Spleen (tissue), 11 donors: ENCODE data around the gene BACE2. TPM values are rescaled to one million over a fixed set of nuclear protein-coding genes. Genes with fewer than 3 reads are reported as not detected.
"Not testable (repeated sequence)": the region's sequence is repeated elsewhere in the genome, so short reads cannot be mapped to it uniquely, and the experiment has no call there.

Experiments
- DNase-seq: peaks from one replicate; pipeline ENCODE4 v3.0.0-alpha.2; 2020
- H3K27ac ChIP-seq, 8 donors: fragments of 200-600 bp; sonication (generic) in 7 of 8; 1 replicate in 4 of 8; 2 replicates in 4 of 8; pipeline versions ENCODE4 v1.5.0 to v1.8.0; 2016 to 2021; ENCODE audit warnings: inconsistent platforms in 4 of 8, mild to moderate bottlenecking in 4 of 8, moderate library complexity in 1 of 8
- H3K27me3 ChIP-seq, 7 donors: fragments of 200-600 bp; sonication (generic) in 6 of 7; replicated peaks in 1 of 7; 1 replicate in 4 of 7; 2 replicates in 3 of 7; pipeline versions ENCODE4 v1.5.0 to v1.8.0; 2016 to 2021; ENCODE audit warnings: inconsistent platforms in 3 of 7, mild to moderate bottlenecking in 1 of 7
- H3K36me3 ChIP-seq, 6 donors: fragments of 200-600 bp; sonication (generic) in 5 of 6; 1 replicate in 4 of 6; 2 replicates in 2 of 6; pipeline versions ENCODE4 v1.5.0 to v1.8.0; 2016 to 2021; ENCODE audit warnings: inconsistent platforms in 2 of 6
- H3K4me1 ChIP-seq, 6 donors: fragments of 200-600 bp; sonication (generic) in 5 of 6; 1 replicate in 3 of 6; 2 replicates in 3 of 6; pipeline versions ENCODE4 v1.5.0 to v1.8.0; 2016 to 2021; ENCODE audit warnings: inconsistent platforms in 3 of 6
- H3K4me3 ChIP-seq, 8 donors: fragments of 200-600 bp; sonication (generic) in 7 of 8; 1 replicate in 4 of 8; 2 replicates in 4 of 8; pipeline versions ENCODE4 v1.5.0 to v1.8.0; 2016 to 2021; ENCODE audit warnings: inconsistent platforms in 4 of 8, mild to moderate bottlenecking in 4 of 8, moderate library complexity in 2 of 8
- H3K9me3 ChIP-seq, 8 donors: fragments of 200-600 bp; sonication (generic) in 7 of 8; 1 replicate in 4 of 8; 2 replicates in 4 of 8; pipeline versions ENCODE4 v1.5.0 to v1.8.0; 2016 to 2021; ENCODE audit warnings: inconsistent platforms in 4 of 8
- POLR2A ChIP-seq, 3 donors: fragments of 450-650 bp; IDR thresholded peaks; one replicate each; pipeline ENCODE4 v1.5.1; 2017; ENCODE audit warnings: antibody characterized with exemption in 3 of 3, mild to moderate bottlenecking in 1 of 3
- POLR2AphosphoS5 ChIP-seq, 3 donors: sonication (generic); formaldehyde crosslinking; IDR thresholded peaks; one replicate each; pipeline ENCODE4 v1.5.1; 2017; ENCODE audit warnings: antibody characterized with exemption in 3 of 3
- WGBS, 5 donors: extraction: QIAGEN DNeasy Blood & Tissue Kit in 3 of 5; methylation state at CpG; one replicate each; pipeline versions ENCODE4 v1.1.5 to v1.1.7; 2013 to 2018; 5-methylcytosine and 5-hydroxymethylcytosine counted together
- intact Hi-C: fragments of 100-400 bp; cut with DNase I; formaldehyde crosslinking; loops from one replicate; pipeline ENCODE4 v1.15.0; 2023; ENCODE audit warnings: low total_unique reads
- polyA plus RNA-seq, 3 donors: library from polyadenylated mRNA; stranded (reverse); fragments of 200-250 nt; gene quantifications; one replicate each; pipeline ENCODE4 v1.2.1, GENCODE V29; 2013
- total RNA-seq, 7 donors: library from RNA; depleted of rRNA in 3 of 7; stranded (reverse); fragments of >200 nt in 3 of 7; fragmentation: NEBNext Ultra II Directional in 4 of 7; extraction: Animal tissue kit (Norgen Biotek cat#: 25700) in 4 of 7; gene quantifications; one replicate each; pipeline versions ENCODE4 v1.1.0 to v1.2.1, GENCODE V29; 2016 to 2021
- TF ChIP-seq, protein P1 (sequence below), 11 experiments: fragments of 200-600 bp in 7 of 11; fragments of 450-650 bp in 4 of 11; sonication (generic) in 4 of 11; IDR thresholded peaks in 8 of 11; conservative IDR thresholded peaks in 3 of 11; 1 replicate in 7 of 11; 2 replicates in 4 of 11; pipeline versions ENCODE4 v1.4.0 to v1.8.0; 2016 to 2021; ENCODE audit warnings: antibody characterized with exemption in 11 of 11, inconsistent platforms in 4 of 11, mild to moderate bottlenecking in 1 of 11
- donor health status: healthy with polysubstance abuse.
- donor health status: DM: no; HTN: no; CAD: no; lungs with moderate emphysema.
- donor health status: DM: no; HTN: no; CAD: no.
- donor health status: Bipolar disorder and iron deficiency.
- donor health status: healthy.
- donor health status: DM: no; HTN: no; CAD: no.
- donor health status: DM: yes; HTN: yes; CAD: no.

The BACE2 gene
- total and polyA plus RNA-seq, 10 donors: 19.4 to 54.7 (median 47.1) TPM

- no peaks in the 10 kb centered on the region for H3K9me3 ChIP-seq
- H3K27ac ChIP-seq: no peak overlapping the region
- no peaks in the 10 kb centered on the region for H3K27me3 ChIP-seq
- intact Hi-C loops: no loop called here
- DNase-seq: no peak
- no peaks in the 10 kb centered on the region for H3K36me3 ChIP-seq
- TF ChIP-seq, protein P1, sequence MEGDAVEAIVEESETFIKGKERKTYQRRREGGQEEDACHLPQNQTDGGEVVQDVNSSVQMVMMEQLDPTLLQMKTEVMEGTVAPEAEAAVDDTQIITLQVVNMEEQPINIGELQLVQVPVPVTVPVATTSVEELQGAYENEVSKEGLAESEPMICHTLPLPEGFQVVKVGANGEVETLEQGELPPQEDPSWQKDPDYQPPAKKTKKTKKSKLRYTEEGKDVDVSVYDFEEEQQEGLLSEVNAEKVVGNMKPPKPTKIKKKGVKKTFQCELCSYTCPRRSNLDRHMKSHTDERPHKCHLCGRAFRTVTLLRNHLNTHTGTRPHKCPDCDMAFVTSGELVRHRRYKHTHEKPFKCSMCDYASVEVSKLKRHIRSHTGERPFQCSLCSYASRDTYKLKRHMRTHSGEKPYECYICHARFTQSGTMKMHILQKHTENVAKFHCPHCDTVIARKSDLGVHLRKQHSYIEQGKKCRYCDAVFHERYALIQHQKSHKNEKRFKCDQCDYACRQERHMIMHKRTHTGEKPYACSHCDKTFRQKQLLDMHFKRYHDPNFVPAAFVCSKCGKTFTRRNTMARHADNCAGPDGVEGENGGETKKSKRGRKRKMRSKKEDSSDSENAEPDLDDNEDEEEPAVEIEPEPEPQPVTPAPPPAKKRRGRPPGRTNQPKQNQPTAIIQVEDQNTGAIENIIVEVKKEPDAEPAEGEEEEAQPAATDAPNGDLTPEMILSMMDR (IDR thresholded peaks at IDR 0.05 in 8 of 11, conservative IDR thresholded peaks at IDR 0.05 in 3 of 11): no peak
- no peak for TF ChIP-seq POLR2AphosphoS5 (IDR thresholded peaks at IDR 0.05)
- no peak for TF ChIP-seq POLR2A (IDR thresholded peaks at IDR 0.05)
- WGBS, 5 donors: 61 to 79% (median 75%) methylated on average over 5 of the region's 5 CpGs
- no peak overlapping the region for H3K4me3 ChIP-seq
- peaks cover 0 to 25% (median 7%) of the 10 kb centered on the region in 6 donors for H3K4me1 ChIP-seq
These were observed 29.0 kb downstream of the BACE2 start for GRCh38 chr21:41196993-41197392.

- TF ChIP-seq POLR2AphosphoS5 (IDR thresholded peaks at IDR 0.05) (no peak), POLR2A (IDR thresholded peaks at IDR 0.05) (no peak)
- TF ChIP-seq, protein P1 (IDR thresholded peaks at IDR 0.05 in 8 of 11, conservative IDR thresholded peaks at IDR 0.05 in 3 of 11): no peak
- 88 to 97% (median 92%) methylated on average over 2 of the region's 2 CpGs for WGBS, 5 donors
- Histone ChIP-seq H3K27me3 (no peaks in the 10 kb centered on the region), H3K9me3 (no peaks in the 10 kb centered on the region), H3K4me3 (no peak overlapping the region), H3K27ac (no peak overlapping the region), H3K36me3 (no peaks in the 10 kb centered on the region), H3K4me1 (peaks cover 0 to 25% (median 7%) of the 10 kb centered on the region in 6 donors)
- no peak for DNase-seq
- intact Hi-C loops: no loop called here
These were observed 29.6 kb downstream of the BACE2 start for GRCh38 chr21:41197582-41197981.

DNA sequence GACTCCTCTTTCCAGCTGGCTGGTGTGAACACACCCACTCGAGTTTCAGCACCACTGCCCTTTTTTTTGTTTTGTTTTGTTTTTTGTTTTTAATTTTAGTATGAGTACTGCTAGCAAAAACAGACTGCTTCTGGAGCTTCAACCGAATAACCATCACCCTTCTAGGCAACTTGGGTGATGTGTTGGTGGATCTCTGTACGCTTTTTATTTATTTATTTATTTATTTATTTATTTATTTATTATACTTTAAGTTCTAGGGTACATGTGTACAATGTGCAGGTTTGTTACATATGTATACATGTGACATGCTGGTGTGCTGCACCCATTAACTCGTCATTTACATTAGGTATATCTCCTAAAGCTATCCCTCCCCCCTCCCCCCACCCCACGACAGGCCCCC, 30.7 kb downstream of the BACE2 start:
- H3K36me3 ChIP-seq, intact Hi-C loops, H3K27me3 ChIP-seq, H3K4me3 ChIP-seq, H3K27ac ChIP-seq, H3K9me3 ChIP-seq, DNase-seq: not testable (repeated sequence)
- WGBS, 5 donors: 72 to 87% (median 78%) methylated on average over 5 of the region's 5 CpGs
- peaks cover 0 to 25% (median 7%) of the 10 kb centered on the region in 6 donors for H3K4me1 ChIP-seq

GRCh38 chr21:41199123-41199522, 31.2 kb downstream of the BACE2 start:
- no peak overlapping the region for H3K4me3 ChIP-seq
- no peaks in the 10 kb centered on the region for H3K27me3 ChIP-seq
- intact Hi-C loops: no loop called here
- DNase-seq: no peak
- TF ChIP-seq POLR2AphosphoS5 (IDR thresholded peaks at IDR 0.05) (no peak), POLR2A (IDR thresholded peaks at IDR 0.05) (no peak)
- TF ChIP-seq, protein P1 (IDR thresholded peaks at IDR 0.05 in 8 of 11, conservative IDR thresholded peaks at IDR 0.05 in 3 of 11): no peak
- H3K9me3 ChIP-seq: no peaks in the 10 kb centered on the region
- H3K36me3 ChIP-seq: no peaks in the 10 kb centered on the region
- H3K27ac ChIP-seq: no peak overlapping the region
- 67 to 83% (median 75%) methylated on average over 9 to 10 of the region's 10 CpGs for whole genome bisulfite sequencing, 5 donors
- peaks cover 0 to 25% (median 7%) of the 10 kb centered on the region in 6 donors for H3K4me1 ChIP-seq

DNA sequence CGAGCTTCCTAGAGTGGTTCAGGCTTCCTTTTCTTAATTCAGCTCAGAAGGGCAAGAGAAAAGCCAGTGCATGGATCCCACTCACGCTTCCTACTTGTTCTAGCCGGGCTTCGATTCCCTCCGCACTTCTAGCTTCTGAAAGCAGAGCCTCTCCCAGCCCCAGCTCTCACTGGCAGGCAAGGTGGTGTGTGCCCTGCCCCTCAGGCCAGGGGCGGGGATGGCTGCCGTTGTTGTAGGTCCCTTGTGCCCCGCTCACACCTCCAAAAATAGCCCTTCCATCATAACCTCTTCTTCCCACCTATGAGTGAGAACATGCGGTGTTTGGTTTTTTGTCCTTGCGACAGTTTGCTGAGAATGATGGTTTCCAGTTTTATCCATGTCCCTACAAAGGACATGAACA, 31.6 kb downstream of the BACE2 start:
- no peaks in the 10 kb centered on the region for H3K9me3 ChIP-seq

More for the DNA sequence above, 31.6 kb downstream of the BACE2 start:
- no peak for TF ChIP-seq POLR2AphosphoS5 (IDR thresholded peaks at IDR 0.05)
- TF ChIP-seq, protein P1 (IDR thresholded peaks at IDR 0.05 in 8 of 11, conservative IDR thresholded peaks at IDR 0.05 in 3 of 11): no peak
- no peak for TF ChIP-seq POLR2A (IDR thresholded peaks at IDR 0.05)
- no peak for DNase-seq
- Histone ChIP-seq H3K4me1 (peaks cover 0 to 24% (median 6%) of the 10 kb centered on the region in 6 donors), H3K36me3 (no peaks in the 10 kb centered on the region), H3K4me3 (no peak overlapping the region), H3K27ac (no peak overlapping the region), H3K27me3 (no peaks in the 10 kb centered on the region)
- intact Hi-C loops: no loop called here
- 84 to 91% (median 89%) methylated on average over 10 of the region's 10 CpGs for WGBS, 5 donors
